ENCODE data around the gene NRBF2.

DNA sequence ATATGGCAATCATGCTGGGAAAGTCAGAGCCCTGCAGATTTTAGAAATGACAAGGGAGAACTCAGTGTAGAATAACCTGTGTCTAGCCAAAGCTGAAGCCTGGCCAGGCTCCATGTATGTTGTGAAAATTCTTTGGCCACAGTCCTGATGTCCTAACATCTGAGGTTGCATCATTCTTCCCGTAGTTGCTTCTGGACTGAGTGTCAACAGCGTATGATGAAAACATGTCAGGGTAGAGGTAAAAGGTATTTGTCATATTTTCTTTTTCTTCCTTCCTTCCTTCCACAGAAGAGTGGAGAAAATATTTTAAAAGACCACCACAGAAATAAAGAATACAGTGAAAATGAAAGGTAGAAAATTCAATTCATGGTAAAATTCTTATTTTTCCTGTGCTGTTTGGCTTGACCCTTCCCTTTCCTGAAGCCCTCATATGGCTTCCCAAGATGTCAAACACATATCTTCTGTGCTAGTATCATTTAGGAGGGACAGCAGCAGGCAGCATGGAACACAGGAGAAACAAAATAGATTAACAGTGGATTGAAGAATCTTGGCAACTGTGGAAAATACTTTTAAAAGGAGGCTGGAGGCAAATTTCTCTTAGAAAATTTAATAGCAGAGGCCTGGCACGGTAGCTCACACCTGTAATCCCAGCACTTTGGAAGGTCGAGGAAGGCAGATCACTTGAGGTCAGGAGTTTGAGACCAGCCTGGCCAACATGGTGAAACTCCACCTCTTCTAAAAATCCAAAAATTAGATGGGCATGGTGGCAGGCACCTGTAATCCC, 18.9 kb upstream of the NRBF2 start:
- TF ChIP-seq CTCF (IDR thresholded peaks at IDR 0.05; ENCODE audit: low read depth, low read length, poor library complexity, severe bottlenecking) = no peak
- no peak for TF ChIP-seq EZH2phosphoT487 (IDR thresholded peaks at IDR 0.05; ENCODE audit: borderline replicate concordance, low read length)

Data from DOHH2 (cell line).